ENCODE measurements around the gene NFYA.
"Not testable (repeated sequence)": the region's sequence is repeated elsewhere in the genome, so short reads cannot be mapped to it uniquely, and the experiment has no call there.

Gene NFYA

DNA sequence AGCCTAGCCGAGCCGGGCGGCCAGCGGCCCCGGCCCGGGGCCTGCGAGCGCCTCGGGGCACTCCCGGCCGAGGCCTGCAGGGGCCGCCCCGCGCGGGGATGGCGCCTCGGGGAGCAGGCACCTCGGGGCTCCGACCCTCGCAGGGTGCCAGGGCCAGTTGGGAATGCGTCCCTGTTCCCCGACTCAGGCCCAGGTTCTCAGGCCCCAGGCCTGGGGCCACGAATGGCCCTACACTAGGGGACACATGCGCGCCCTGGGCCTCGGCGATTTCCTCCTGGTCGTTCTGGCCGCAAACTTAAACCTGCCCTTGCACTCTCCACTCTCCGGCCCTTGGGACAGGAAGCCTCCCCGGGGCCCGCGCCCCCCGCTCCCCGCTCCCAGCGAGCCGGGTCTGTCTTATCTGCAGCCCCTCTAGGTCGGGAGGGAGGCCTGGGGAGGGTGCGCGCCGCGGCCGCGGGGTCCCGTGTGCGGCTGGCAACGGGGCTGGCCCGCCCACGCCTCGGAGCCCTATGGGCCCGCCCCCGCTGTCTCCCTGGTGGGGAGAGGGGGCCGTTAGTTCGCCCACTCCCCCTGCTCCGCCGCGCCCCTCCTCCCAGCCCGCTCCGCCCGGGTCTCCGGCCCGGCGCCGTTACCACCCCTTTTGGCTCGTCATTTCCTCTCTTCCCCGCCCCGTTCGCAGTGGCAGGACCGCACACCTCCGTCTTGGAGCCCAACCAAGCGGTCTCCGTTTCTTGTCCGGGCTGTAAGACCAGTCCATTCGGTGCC lies 611 bp downstream of the NFYA start:
- peak; percentile 78 for DNase-seq (ENCODE audit: low spot score)

- no peak for DNase-seq (ENCODE audit: low spot score)
These were observed 1.4 kb downstream of the NFYA start for GRCh38 chr6:41073968-41074691.

DNA sequence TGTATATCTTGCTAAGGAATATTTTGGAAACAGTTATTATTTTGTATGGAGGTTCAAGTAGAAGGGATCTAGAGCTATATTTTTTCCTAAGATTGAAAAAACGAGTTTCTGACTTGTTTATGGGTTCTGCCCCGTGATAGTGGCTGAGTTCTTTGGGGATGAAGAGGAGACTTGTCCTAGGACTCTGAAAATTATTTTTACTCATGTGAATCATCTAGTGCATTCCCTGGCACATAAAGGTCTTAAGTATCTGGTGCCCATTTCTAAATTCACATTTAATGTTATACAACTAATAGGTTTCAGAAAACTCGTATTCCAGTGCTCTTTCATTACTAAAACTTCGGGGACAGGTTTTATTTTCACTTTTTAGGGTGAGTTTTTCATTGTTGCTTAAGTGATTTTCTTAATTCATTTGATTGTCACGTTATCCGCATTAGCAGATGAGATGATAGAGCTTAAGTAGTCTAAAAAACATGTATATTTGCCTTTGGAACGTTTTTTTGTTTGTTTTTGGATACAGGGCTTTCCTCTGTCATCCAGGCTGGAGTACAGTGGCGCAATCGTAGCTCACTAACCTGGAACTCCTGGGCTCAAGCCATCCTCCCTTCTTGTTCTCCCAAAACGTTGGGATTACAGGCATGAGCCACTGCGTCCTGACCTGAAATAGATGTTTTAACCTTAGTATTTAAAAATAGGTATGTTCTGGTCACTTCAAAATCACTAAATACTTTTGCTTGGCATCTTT lies 2.1 kb downstream of the NFYA start:
- DNase-seq (ENCODE audit: low spot score), result no peak

DNA sequence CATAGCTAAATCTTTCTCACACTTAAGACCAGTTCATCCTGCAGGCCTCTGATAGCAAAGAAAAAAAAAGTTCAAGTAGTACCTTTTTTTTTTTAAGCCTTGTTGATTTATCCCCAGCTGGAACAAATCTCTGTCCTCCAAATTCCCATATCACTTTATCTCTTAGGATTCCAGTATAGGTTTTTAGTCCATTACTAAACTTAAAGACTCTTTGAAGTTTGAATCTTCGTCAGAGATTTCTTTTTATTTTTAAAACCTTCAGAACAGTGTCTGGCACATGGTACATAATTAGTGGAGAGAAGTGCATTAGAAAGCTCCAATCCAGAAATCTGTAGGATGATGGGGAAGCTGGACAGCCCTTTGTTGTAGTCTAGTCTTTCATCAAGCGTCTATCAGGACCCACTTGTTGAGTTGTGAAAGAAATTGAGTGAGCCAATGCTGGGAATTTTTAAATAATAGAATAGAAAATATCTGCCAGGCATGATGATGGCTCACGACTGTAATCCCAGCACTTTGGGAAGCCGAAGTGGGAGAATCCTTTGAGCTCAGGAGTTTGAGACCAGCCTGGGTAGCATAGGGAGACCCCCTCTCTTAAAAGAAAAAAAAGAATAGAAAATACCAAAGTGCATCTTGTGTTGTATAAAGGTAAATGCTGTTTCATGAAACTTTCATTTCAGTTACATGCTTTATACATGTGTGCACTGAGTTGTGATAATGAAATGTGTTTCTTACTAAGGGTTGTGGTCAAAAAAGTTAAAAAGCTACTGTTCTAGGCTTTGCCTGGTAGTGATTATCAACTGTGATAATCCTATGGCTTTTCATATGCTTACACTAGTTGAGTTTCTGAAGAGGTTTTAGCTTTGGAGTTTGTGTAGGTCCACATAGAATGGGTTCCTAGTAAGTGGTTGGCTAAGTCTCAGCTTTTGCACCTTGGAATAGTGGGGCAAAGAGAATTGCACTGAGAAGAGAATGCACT lies 3.2 kb downstream of the NFYA start:
- no peak for DNase-seq (ENCODE audit: low spot score)

- DNase-seq (ENCODE audit: low spot score), result no peak
These were observed 4.8 kb downstream of the NFYA start for GRCh38 chr6:41077536-41077935.

GRCh38 chr6:41078101-41078500 lies 5.3 kb downstream of the NFYA start:
- no peak for DNase-seq (ENCODE audit: low spot score)

GRCh38 chr6:41079080-41079479 lies 6.3 kb downstream of the NFYA start:
- DNase-seq (ENCODE audit: low spot score), result no peak

GRCh38 chr6:41080621-41081020 lies 7.8 kb downstream of the NFYA start:
- DNase-seq (ENCODE audit: low spot score), result no peak

GRCh38 chr6:41083072-41083471 lies 10.3 kb downstream of the NFYA start:
- no peak for DNase-seq (ENCODE audit: low spot score)

- no peak for DNase-seq (ENCODE audit: low spot score)
These were observed 12.4 kb downstream of the NFYA start for GRCh38 chr6:41085182-41085581.

DNA sequence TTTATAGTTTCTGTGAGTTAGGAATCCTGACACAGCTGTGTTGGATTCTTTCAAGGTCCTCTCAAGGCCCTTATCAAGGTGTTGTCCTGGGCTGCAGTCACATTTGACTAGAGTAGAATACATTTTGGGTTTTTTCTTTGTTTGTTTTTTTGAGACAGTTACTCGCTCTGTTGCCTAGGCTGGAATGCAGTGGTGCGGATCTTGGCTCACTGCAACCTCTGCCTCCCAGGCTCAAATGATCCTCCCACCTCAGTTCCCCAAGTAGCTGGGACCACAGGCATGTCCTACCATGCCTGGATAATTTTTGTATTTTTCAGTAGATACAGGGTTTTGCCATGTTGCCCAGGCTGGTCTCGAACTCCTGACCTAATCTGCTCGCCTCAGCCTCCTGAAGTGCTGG lies 15.7 kb downstream of the NFYA start:
- no peak for DNase-seq (ENCODE audit: low spot score)

DNA sequence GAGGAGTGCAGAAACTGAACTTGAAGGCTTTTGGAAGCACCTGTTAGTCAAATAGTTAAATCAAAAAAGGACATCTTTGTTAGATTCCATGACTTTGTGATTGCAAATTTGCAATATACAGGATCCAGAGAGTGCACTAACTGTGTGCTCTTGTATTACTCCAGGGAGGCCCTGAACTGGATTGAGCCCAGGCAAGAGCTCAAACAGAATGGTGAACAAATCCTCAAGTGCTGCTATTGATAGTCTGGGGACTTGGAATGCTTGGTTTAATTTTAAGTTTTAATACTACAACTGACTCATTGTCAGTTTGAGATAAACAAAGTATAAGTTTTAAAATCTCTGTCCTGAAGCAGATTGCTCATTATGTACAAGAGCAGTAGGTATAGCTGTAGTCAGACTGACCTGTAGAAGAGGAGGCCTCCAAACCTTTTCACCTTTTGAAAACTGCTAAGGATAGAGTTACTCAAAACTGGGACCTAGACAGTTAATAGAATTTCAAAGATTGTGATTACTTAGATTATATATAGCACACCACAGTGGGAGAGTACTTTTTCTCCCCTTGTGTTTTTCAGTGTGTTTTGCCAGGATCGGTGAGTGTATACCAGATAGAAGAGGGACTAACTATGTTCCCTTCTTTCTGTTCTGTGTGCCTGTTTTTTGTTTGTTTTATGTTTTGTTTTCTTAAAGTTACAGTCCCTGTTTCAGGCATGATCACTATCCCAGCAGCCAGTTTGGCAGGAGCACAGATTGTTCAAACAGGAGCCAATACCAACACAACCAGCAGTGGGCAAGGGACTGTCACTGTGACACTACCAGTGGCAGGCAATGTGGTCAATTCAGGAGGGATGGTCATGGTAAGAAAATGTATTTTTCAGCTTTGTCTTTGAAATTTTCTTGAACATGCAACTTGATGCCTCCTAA lies 18.3 kb downstream of the NFYA start:
- no peak for DNase-seq (ENCODE audit: low spot score)

DNA sequence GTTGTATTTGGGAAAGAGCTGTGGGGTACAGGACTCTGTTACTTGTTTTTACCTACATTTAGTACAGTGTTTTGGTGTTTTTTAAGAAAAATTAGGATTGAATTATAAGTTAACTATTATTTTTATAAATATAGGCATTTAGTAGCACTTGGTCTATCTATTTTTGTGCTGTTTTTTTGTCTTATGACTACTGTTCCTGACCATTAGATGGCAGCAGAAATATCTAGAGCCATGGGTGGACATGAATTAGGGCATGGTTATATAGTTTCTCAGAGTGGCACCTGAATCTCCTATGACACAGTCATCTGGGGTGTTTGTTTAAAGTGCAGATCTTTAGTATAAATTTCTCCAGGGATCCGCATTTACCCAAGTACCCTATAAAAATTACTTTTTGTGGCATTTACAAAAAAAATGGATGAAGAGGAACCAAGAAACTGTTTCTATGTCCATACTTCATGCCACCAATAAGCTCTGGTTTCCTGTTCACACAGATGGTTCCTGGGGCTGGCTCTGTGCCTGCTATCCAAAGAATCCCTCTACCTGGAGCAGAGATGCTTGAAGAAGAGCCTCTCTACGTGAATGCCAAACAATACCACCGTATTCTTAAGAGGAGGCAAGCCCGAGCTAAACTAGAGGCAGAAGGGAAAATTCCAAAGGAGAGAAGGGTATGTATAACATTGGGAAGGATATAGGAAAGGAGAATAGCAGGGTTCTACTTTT lies 19.8 kb downstream of the NFYA start:
- no peak for DNase-seq (ENCODE audit: low spot score)

GRCh38 chr6:41093729-41094128 lies 21.0 kb downstream of the NFYA start:
- no peak for DNase-seq (ENCODE audit: low spot score)

DNA sequence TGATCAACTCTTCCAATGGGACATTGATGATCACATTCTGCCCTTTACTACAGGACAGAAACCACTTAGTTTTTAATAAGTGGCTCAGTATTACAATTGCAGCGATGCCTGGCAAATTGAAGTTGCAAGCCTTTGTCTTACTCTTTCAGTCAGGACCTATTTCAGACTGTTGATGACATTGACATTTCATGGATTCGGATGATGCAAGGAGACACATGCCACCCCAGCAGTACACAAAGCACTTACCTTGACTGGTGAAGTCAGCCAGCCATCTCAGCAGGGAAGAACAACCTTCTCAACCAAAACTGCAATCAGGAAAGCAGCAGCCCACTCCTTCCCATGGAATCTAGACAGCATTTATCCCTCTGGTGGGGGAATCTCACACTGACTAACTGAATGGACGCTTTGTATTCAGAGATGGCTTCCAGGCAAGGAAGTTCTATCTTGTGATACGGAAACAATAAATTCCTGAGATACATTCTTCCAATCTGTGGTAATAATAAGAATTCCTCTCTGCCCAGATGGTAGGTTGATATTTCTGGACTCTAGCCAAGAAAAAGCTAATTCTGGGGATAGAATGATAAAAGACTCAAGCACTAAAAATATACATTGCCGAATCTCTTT lies 24.8 kb downstream of the NFYA start:
- DNase-seq (ENCODE audit: low spot score), result peak; percentile 8

DNA sequence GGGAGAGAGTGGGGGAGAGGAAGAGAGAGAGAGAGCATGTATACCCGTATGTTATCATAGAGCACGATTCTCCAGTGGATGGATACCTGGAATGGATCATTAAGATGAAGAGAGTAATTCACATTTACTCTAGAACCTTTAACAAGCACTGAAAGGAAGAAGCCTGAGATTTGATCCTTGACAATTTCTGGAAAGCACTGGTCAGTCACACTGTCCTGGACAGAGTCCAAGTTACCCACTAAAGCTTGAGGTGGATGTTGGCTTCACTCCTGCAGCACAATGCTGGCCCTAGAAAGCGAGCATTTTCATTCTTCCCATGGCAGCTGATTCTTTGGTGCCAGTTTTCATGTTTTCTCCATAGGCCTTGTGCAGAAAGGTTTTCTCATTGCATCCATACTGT lies 25.6 kb downstream of the NFYA start:
- no peak for DNase-seq (ENCODE audit: low spot score)

DNA sequence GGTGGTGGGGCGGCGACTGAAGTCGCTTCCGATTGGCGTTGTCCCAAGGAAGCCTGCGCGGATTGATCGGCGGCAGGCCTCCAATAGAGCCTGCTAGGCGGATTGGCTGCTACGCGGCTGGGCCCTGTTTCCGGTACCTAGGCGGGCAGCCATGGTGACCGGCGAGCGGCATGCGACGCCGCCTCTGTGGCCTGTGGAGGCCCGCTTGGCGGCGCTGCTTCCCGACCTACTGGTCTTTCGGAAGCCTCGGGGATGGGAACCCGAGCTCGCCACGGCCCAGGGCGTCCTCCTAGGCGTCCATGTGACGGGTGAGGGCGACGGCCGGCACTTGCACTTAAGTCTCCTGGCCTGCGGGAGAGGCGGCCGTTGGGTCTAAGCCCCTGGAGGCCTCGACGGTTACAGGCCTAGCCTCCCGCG lies 28.1 kb downstream of the NFYA start:
- DNase-seq (ENCODE audit: low spot score), result no peak

DNA sequence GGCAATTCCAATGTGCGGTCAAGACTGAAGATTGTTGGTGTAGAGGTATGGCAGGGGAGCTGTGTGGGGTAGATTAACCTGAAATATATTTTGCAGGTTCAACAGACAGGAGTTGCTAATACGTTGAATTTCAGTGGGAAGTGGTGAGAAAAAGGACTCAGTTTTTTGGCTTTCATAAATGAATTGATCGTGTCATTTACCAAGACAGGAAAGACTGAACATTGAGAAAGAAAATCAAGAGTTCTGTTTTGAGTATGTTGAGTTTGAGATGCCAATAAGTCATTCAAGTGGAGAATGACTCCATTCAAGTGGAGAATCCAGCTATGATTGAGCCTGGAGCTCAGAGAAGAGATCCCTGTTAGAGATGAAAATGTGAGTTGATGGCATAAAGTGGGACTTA lies 31.1 kb downstream of the NFYA start:
- no peak for DNase-seq (ENCODE audit: low spot score)

DNA sequence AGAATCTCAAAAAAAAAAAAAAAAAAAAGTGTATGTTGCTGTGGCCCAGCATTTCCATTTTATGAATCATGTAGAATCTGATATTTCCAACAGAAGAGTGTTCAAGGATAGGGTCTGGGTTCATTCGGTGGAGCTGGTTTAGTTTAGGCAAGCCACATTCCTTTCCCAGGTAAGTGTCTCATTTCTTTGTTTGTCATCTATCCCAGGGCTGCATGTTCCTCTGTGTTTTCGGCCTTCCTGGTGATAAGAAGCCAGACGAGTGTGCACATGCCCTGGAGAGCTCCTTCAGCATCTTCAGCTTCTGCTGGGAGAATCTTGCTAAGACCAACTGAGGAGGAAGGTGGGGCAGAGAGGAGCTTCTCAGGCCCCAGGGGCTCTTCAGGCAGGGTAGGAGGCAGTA lies 38.2 kb downstream of the NFYA start:
- no peak for DNase-seq (ENCODE audit: low spot score)

- DNase-seq (ENCODE audit: low spot score), result not testable (repeated sequence)
These were observed 42.3 kb downstream of the NFYA start for GRCh38 chr6:41115027-41115426.
